ENCODE measurements around the gene PSAT1. TPM values are rescaled to one million over a fixed set of nuclear protein-coding genes. Genes with fewer than 3 reads are reported as not detected.
A peak's percentile ranks its signal among the peaks of the same experiment; 100 is the strongest.

The PSAT1 gene
- 0.27 TPM for total RNA-seq (2013)
- polyA plus RNA-seq (1 to 10 TPM in 1 of 3 donors, under 1 TPM in 2; 0.05 to 4.7 (median 0.11) TPM), polyA minus RNA-seq (not detected in 2 replicates), total RNA-seq (0 to 9.2 (median 0.41) reads per million in 11 experiments)

- Histone ChIP-seq H3K4me1 (ENCODE audit: control insufficient read depth in 1 of 2, insufficient read depth in 2 of 2, low read length in 2 of 2) (peaks cover 22 to 24% of the 10 kb centered on the region in 2 donors), H3K79me2 (ENCODE audit: insufficient read depth, low read length) (no peaks in the 10 kb centered on the region), H3K4me3 (replicated peaks in 1 of 3; ENCODE audit: low read depth in 2 of 3, low read length in 3 of 3) (peak within 1 kb of the TSS; percentile 32 to 78 (median 58)), H3K27me3 (ENCODE audit: control insufficient read depth in 2 of 2, insufficient read depth in 2 of 2, low read length in 2 of 2) (peaks cover 29 to 52% of the 10 kb centered on the region in 2 donors), H2AFZ (ENCODE audit: insufficient read depth, low read depth, low read length, poor library complexity, severe bottlenecking) (peak within 1 kb of the TSS; percentile 83), H3K4me2 (replicated peaks; ENCODE audit: extremely low read depth, low read length, poor library complexity, severe bottlenecking) (peak within 1 kb of the TSS; percentile 90), H3K27ac (ENCODE audit: low read depth in 1 of 2, low read length in 2 of 2) (no peak within 1 kb of the TSS), H3K9me3 (replicated peaks in 1 of 2; ENCODE audit: control insufficient read depth in 1 of 2, insufficient read depth in 1 of 2, low read length in 2 of 2) (peaks cover 0 to 5% of the 10 kb centered on the region in 2 donors), H4K20me1 (ENCODE audit: insufficient read depth, low read length) (no peaks in the 10 kb centered on the region), H3K9ac (ENCODE audit: insufficient read depth, low read length, poor library complexity, severe bottlenecking) (peak within 1 kb of the TSS; percentile 31), H3K36me3 (replicated peaks in 1 of 2; ENCODE audit: control insufficient read depth in 1 of 2, insufficient read depth in 2 of 2, low read length in 2 of 2) (no peaks in the 10 kb centered on the region)
- Mint-ChIP-seq H3K4me1 (peaks cover 36% of the 10 kb centered on the region), H3K36me3 (peaks cover 0 to 8% of the 10 kb centered on the region in 2 donors), H3K9me3 (peaks cover 0 to 17% (median 7%) of the 10 kb centered on the region in 7 donors), H3K27ac (peak within 1 kb of the TSS in 2 of 7 donors; percentile 63 to 72), H3K27me3 (ENCODE audit: low read depth in 3 of 3) (peaks cover 47 to 59% (median 58%) of the 10 kb centered on the region in 3 donors), H3K4me3 (peak within 1 kb of the TSS; percentile 82 to 93)
- no peak for TF ChIP-seq CTCF (IDR thresholded peaks at IDR 0.05)
- under 1% methylated on average over 75 of the region's 76 CpGs for WGBS (ENCODE audit: insufficient coverage)
- peak; percentile 52 to 65 (median 61) for DNase-seq
- intact Hi-C loops (cut with micrococcal nuclease), result no loop called here
Observed at GRCh38 chr9:78296893-78297671, at the start of gene PSAT1. TSS of gene PSAT1 (plus strand) at chr9:78297125. CDS start at chr9:78297211, 86 bp downstream.

- Histone ChIP-seq H3K4me2 (replicated peaks; ENCODE audit: extremely low read depth, low read length, poor library complexity, severe bottlenecking) (no peak overlapping the region), H3K36me3 (replicated peaks in 1 of 2; ENCODE audit: control insufficient read depth in 1 of 2, insufficient read depth in 2 of 2, low read length in 2 of 2) (peaks cover 0 to 29% of the 10 kb centered on the region in 2 donors), H2AFZ (ENCODE audit: insufficient read depth, low read depth, low read length, poor library complexity, severe bottlenecking) (no peak overlapping the region), H3K9me3 (replicated peaks in 1 of 2; ENCODE audit: control insufficient read depth in 1 of 2, insufficient read depth in 1 of 2, low read length in 2 of 2) (no peaks in the 10 kb centered on the region), H3K9ac (ENCODE audit: insufficient read depth, low read length, poor library complexity, severe bottlenecking) (no peak overlapping the region), H3K4me1 (ENCODE audit: control insufficient read depth in 1 of 2, insufficient read depth in 2 of 2, low read length in 2 of 2) (peaks cover 3 to 22% of the 10 kb centered on the region in 2 donors), H3K4me3 (replicated peaks in 1 of 3; ENCODE audit: low read depth in 2 of 3, low read length in 3 of 3) (no peak overlapping the region), H3K27ac (ENCODE audit: low read depth in 1 of 2, low read length in 2 of 2) (no peak overlapping the region), H3K79me2 (ENCODE audit: insufficient read depth, low read length) (no peaks in the 10 kb centered on the region), H4K20me1 (ENCODE audit: insufficient read depth, low read length) (no peaks in the 10 kb centered on the region), H3K27me3 (ENCODE audit: control insufficient read depth in 2 of 2, insufficient read depth in 2 of 2, low read length in 2 of 2) (no peaks in the 10 kb centered on the region)
- H3K4me3 Mint-ChIP-seq, result no peak overlapping the region
- peaks cover 28 to 30% of the 10 kb centered on the region in 2 donors for H3K36me3 Mint-ChIP-seq
- TF ChIP-seq CTCF (IDR thresholded peaks at IDR 0.05), result no peak
- H3K27me3 Mint-ChIP-seq (ENCODE audit: low read depth in 3 of 3), result no peaks in the 10 kb centered on the region
- intact Hi-C loops (cut with micrococcal nuclease), result no loop called here
- H3K4me1 Mint-ChIP-seq, result peaks cover 17% of the 10 kb centered on the region
- DNase-seq, result peak in 1 of 3 donors; percentile 40
- H3K27ac Mint-ChIP-seq, result peak overlapping the region in 1 of 7 donors; percentile 59
- H3K9me3 Mint-ChIP-seq, result no peaks in the 10 kb centered on the region
- WGBS (ENCODE audit: insufficient coverage), result no CpG with 5 or more reads among the region's 1 CpG
Observed at GRCh38 chr9:78248635-78249034, 48.3 kb upstream of the PSAT1 start.

All from CD14-positive monocyte (primary cell).